Right ventricle myocardium superior (tissue), 1 donor: ENCODE data around the gene HOATZ. TPM values are rescaled to one million over a fixed set of nuclear protein-coding genes. Genes with fewer than 3 reads are reported as not detected.
A peak's percentile ranks its signal among the peaks of the same experiment; 100 is the strongest.

Source experiments
- ATAC-seq: fragments of 200-7000 bp; cut with Tn5 transposase; one replicate; pipeline ENCODE4 v1.9.1; 2020; ENCODE audit warnings: mild to moderate bottlenecking; ENCODE audit not compliant: poor library complexity
- DNase-seq: peaks from one replicate; pipeline ENCODE4 v3.0.0-alpha.2; 2020
- intact Hi-C: fragments of 100-400 bp; cut with DNase I; formaldehyde crosslinking; loops from one replicate; pipeline ENCODE4 v1.11.2; 2022
- microRNA-seq: library from miRNA; unstranded; fragments of <30 nt; microRNA quantifications from one replicate; pipeline ENCODE4 v1.2.0, GENCODE V29; 2020
- total RNA-seq: library from RNA; stranded (reverse); fragmentation: NEBNext Ultra II Directional; extraction: Animal tissue kit (Norgen Biotek cat#: 25700); gene quantifications from one replicate; pipeline ENCODE4 v1.2.1, GENCODE V29; 2021
- donor health status: DM: no; HTN: yes; CAD: no; lungs with severe emphysema.

Gene HOATZ
- total RNA-seq, 1 donor from 2014 or later, result not detected

GRCh38 chr11:111570796-111571195 is 56.2 kb downstream of the HOATZ start:
- intact Hi-C loops, result no loop called here
- DNase-seq, result no peak
- ATAC-seq, result no peak

- intact Hi-C loops, result no loop called here
- DNase-seq (no peak), ATAC-seq (no peak)
Observed at GRCh38 chr11:111571829-111572501, 57.4 kb downstream of the HOATZ start.

DNA sequence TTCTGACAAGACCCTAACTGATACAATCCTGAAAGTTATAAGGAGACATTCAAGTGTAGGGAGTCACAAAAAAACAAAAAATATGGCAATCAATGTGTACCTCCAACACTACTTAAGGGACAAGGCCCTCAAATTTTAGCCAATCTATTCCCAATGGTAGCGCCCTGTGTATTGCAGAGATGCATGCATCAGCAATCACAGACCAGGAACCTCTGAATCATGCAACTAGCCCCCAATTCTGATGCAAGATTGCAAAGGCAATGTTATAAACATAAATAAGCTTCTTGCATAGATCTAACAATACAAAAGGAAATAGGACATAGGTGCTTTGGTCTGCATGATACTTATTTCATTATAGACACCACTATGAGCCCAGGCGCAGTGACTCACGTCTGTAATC is 58.0 kb downstream of the HOATZ start:
- DNase-seq (no peak), ATAC-seq (no peak)
- intact Hi-C loops, result no loop called here

- ATAC-seq, result peak; percentile 95
- intact Hi-C loops, result no loop called here
- no peak for DNase-seq
Observed at GRCh38 chr11:111573821-111574249, 59.3 kb downstream of the HOATZ start.

DNA sequence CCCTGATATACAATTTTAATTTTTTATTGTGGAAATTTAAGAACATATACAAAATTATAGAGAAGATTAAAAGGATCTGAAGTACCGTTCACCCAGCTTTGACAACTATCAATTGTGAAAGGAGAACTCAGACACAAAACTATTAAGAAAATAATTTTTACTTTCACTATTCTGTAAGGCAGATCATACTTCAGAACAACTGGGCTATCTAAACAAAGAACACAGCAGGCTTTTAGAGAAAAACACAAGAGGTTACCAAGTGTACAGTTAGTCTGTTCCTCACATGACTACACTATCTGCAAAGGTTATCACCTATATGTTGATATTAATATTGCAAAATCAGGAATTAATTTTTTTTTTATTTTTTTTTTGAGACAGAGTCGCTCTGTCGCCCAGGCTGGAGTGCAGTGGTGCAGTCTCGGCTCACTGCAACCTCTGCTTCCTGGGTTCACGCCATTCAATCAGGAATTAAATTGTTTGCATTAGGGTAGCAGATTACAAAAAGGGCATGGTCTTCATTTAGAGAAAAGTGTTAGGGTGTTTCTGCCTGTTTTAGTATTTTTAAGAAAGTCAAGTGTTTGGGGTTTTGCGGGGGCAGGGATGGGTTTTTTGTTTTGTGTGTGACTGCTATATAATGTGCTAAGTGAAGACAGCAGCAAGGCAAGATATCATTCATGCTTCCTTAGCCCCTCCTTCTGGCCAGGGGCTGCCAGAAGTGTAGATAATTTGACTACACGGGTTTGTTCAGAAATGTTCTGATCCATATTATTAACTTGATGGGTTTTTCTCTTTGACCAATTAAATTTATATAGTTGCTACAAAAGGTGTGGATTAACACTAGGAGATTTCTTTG is 60.0 kb downstream of the HOATZ start:
- DNase-seq (no peak), ATAC-seq (peak; percentile 28)
- intact Hi-C loops, result no loop called here

GRCh38 chr11:111575740-111576139 is 61.2 kb downstream of the HOATZ start:
- ATAC-seq, result no peak
- DNase-seq, result no peak
- intact Hi-C loops, result no loop called here

- ATAC-seq (no peak), DNase-seq (no peak)
- intact Hi-C loops, result no loop called here
Observed at GRCh38 chr11:111577821-111578220, 63.2 kb downstream of the HOATZ start.

DNA sequence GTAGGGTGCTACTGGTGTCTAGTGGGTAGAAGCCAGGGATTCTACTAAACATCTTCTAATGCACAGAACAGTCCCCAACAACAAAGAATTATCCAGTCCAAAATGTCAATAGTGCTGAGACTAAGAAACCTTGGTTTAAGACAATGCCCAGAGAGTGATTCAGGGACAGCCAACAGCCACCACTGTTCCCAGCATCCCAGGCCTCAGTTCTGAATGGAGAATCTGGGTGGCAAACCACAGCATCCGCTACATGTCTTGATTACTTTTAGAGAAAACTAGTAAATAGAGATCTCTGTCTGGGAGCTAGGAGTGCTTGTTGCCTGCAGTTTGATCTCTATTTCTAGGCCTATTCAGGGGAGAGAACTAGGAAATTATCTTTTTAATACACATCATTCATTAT is 66.8 kb downstream of the HOATZ start:
- ATAC-seq, result no peak
- intact Hi-C loops, result no loop called here
- no peak for DNase-seq

DNA sequence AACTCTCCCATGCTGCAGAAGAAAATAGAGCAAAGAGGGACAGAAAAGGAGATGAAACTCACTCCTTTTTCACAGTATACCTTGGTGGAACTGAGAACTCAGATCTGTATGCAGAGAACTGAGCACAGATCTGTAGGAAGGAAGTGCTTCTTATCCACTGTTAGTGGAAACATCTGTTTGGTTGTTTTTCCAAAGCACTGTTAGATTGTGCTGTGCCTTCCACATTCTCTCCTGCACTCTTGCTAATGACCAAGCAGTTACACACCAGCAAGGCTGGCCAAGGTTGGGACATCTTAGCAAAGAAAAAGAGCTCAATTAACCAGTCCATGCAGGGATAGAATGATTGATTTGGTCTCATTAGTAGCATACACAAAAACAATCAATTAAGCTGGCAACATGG is 67.6 kb downstream of the HOATZ start:
- intact Hi-C loops, result no loop called here
- ATAC-seq (no peak), DNase-seq (no peak)

DNA sequence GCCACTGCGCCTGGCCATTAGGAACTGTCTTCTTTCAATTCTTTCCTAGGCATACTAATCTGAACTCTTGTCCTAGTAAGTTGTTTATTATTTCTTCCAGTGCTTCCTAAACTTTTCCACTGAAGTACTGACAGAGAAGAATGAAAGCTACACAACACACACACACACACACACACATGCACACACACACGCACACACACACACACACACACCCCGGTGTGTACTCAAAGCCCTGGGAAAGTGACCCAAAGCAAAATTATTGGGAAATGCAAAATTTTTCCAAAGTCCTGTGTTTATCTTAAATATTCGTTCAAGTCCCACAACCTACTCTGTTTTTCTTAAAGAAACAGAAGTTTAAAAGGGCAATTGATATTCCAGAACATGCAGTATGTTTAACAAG is 68.3 kb downstream of the HOATZ start:
- DNase-seq (no peak), ATAC-seq (no peak)
- intact Hi-C loops, result no loop called here

GRCh38 chr11:111585371-111585770 is 70.8 kb downstream of the HOATZ start:
- intact Hi-C loops, result loop anchor here (5.0 kb wide), 1 partner anchor 257 kb away; no protein-coding TSS in a partner anchor
- no peak for DNase-seq
- ATAC-seq, result no peak

DNA sequence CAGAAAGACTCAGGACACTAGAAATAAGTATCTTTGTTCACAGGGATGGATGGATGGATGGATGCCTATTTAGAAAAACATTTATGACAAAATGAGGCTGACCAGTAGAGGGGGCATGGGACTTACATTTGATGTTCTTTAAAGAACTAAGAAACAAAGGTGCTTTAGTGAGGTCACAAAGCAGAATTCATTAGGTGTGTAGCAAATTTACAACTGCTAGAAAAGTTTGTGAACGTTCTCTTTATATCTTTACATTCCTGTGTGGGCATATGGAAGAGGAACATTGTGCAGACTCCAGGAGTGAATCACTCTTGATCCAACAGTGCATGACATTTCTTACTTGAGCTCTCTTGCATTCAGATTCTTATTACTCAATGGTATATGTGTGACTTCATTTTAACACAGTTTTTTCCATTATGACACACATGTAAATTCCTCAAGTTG is 71.8 kb downstream of the HOATZ start:
- intact Hi-C loops, result loop anchor here (5.0 kb wide), 1 partner anchor 256 kb away; no protein-coding TSS in a partner anchor
- DNase-seq (no peak), ATAC-seq (peak; percentile 72)

Small RNA genes within 50 kb of the gene (microRNA-seq; reads per million reads assigned to microRNA genes)
- gene MIR34B (not detected), gene MIR34C (6.1 reads per million, percentile 18 among the genes with 10 or more reads in this experiment)

Other genes starting within 250 kb of the HOATZ start
- 1.0 TPM for gene POU2AF3, start 216.2 kb upstream of the HOATZ start, total RNA-seq
- gene POU2AF1, start 135.5 kb upstream of the HOATZ start, total RNA-seq, result 0.27 TPM
- not detected for gene BTG4, start 2.4 kb upstream of the HOATZ start, total RNA-seq
- 3.0 TPM for gene LAYN, start 25.9 kb downstream of the HOATZ start, total RNA-seq
- gene SIK2, start 87.7 kb downstream of the HOATZ start, total RNA-seq, result 15.1 TPM